HG02759 (cell line): Measurements from ENCODE around the gene SMC1B.
"Not testable (repeated sequence)": the region's sequence is repeated elsewhere in the genome, so short reads cannot be mapped to it uniquely, and the experiment has no call there.

Experiments
- ATAC-seq: cut with Tn5 transposase; IDR thresholded peaks from one replicate; pipeline ENCODE4 v1.9.1; 2021; ENCODE audit warnings: mild to moderate bottlenecking, moderate library complexity; ENCODE audit not compliant: unreplicated experiment

Gene SMC1B, protein sequence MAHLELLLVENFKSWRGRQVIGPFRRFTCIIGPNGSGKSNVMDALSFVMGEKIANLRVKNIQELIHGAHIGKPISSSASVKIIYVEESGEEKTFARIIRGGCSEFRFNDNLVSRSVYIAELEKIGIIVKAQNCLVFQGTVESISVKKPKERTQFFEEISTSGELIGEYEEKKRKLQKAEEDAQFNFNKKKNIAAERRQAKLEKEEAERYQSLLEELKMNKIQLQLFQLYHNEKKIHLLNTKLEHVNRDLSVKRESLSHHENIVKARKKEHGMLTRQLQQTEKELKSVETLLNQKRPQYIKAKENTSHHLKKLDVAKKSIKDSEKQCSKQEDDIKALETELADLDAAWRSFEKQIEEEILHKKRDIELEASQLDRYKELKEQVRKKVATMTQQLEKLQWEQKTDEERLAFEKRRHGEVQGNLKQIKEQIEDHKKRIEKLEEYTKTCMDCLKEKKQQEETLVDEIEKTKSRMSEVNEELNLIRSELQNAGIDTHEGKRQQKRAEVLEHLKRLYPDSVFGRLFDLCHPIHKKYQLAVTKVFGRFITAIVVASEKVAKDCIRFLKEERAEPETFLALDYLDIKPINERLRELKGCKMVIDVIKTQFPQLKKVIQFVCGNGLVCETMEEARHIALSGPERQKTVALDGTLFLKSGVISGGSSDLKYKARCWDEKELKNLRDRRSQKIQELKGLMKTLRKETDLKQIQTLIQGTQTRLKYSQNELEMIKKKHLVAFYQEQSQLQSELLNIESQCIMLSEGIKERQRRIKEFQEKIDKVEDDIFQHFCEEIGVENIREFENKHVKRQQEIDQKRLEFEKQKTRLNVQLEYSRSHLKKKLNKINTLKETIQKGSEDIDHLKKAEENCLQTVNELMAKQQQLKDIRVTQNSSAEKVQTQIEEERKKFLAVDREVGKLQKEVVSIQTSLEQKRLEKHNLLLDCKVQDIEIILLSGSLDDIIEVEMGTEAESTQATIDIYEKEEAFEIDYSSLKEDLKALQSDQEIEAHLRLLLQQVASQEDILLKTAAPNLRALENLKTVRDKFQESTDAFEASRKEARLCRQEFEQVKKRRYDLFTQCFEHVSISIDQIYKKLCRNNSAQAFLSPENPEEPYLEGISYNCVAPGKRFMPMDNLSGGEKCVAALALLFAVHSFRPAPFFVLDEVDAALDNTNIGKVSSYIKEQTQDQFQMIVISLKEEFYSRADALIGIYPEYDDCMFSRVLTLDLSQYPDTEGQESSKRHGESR

DNA sequence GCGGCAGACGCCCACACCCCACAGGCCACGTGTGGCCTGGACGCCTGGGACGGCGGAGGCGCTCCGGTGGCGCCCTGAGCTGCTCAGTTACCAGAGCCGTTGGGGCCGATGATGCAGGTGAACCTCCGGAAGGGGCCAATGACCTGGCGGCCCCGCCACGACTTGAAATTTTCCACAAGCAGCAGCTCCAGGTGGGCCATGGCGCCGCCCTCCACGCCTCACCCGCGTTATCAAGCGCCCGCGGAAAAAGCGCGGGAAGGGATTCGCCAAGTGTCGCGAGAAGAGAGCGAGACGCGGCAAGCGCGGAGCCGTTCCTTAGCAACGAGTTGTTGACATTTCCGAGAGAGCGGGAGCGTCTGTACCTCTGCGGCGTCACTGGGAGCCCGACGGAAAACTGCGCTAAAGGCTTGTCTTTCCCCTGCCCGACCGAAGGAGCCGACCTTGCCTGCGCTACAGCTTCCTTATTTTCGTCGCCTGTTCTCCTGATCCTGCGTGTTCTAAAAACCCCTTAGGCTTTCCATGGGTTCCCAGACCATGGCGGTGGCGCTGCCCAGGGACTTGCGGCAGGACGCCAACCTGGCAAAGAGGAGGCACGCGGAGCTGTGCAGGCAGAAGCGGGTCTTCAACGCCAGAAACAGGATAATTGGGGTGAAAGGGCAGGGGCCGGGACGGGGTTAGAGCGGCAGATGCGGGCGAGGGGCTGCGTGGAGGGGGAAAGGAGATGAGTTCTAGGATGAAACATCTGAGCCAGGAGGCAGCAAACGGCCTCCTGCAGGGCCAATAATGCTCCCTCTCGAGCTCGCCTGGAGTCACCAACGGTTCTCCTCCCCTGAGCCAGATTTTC is at the start of gene SMC1B, which contains the start of gene RIBC2:
Gene SMC1B (minus strand): TSS at position 232 of the 844 bp plus-strand sequence. CDS start 32 bp downstream, at position 200.
Gene RIBC2 (plus strand): TSS at position 326 of the 844 bp plus-strand sequence. CDS start 194 bp downstream, at position 520.
- no peak for ATAC-seq

DNA sequence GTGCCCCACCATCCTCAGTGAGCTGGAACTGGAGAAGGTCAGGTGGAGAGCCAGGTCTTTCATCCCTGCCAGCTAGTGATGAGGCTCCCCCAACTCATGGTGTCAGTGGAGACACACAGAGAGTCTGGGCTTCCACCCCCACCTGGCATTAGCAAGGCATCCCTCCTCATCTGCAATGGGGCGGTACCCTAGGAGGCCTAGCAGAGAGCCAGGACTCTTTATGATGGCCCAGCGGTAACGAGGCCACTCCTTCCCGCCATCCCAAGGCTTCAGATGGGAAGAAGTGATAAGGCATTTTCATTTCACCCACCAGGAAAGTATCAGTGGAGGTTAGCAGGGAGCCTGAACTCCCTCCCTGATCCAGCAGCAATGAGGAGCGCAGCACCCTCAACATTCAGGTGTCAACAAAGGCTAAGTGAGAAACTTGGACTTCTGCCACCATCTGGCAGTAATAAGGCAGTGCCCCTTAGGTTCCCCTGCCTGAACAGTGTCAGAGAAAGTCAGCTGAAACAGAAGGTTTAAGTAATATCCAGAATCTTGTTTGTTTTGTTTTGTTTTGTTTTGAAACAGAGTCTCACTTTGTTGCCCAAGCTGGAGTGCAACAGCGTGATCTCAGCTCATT is 48.7 kb upstream of the SMC1B start:
- ATAC-seq: no peak

DNA sequence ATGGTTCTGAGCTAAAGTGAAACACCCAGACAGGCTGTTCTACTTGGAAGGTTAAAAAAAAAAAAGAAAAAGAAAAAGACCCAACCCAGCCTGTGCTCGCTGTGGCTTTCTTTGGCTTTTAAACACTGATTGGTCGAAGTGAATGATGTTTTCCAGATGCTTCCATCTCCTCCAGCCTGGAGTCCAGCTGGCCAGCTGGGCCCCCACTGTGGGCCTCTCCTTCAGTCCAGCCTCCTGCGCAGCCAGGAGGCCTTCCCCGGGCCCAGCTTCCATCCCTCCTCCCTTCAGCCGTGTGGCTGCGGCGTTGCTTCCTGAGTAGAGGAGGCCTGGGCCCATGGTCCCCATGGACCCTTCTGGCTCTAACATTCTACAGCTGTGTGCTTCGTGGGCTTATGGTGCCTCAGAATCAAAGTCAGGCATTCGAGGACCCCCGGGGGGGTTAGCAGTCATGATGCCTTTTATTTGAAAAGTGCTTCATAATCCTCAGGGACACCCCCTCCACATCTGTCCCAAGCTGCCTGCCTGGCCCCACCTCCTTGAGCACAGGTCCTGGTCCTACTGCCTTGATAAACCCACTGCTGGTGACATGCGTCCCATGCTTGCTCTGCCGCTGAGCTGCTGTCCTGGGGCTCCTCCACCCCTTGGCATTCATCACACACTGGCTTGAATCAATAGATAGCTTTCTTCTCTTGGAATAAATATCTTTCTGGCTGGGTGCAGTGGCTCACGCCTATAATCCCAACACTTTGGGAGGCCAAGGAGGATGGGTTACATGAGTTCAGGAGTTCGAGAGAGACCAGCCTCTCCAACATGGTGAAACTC is 47.1 kb upstream of the SMC1B start:
- ATAC-seq: no peak

DNA sequence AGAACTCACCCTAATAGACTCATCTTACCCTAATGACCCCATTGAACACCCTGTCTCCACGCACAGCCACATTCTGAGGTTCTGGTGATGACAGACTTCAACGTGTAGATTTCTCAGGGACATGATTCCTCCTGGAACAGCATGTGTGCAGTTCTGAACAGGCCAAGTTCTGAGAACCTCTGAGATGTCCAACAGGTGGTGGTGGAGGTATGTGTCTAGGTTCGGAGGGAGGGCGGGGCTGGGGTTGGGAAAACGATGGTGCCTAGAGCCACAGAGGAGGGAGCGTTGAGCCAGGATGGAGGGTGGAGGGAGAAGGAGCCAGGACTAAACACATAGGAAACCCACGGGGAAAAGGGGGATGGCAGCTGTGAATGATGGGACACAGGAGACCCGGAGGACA is 45.8 kb upstream of the SMC1B start:
- ATAC-seq: no peak

DNA sequence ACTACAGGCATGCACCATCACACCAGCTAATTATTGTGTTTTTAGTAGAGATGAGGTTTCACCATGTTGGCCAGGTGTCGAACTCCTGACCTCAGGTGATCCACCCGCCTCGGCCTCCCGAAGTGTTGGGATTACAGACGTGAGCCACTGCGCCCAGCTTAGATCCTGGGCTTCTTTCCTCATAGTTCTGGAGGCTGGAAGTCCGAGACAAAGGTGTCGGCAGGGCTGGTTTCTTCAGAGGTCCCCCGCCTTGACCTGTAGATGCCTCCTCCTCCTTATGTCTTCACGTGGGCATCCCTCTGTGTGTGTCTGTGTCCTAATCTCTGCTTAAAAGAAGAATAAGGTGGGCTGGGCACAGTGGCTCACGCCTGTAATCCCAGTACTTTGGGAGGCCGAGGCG is 45.1 kb upstream of the SMC1B start:
- ATAC-seq: no peak

DNA sequence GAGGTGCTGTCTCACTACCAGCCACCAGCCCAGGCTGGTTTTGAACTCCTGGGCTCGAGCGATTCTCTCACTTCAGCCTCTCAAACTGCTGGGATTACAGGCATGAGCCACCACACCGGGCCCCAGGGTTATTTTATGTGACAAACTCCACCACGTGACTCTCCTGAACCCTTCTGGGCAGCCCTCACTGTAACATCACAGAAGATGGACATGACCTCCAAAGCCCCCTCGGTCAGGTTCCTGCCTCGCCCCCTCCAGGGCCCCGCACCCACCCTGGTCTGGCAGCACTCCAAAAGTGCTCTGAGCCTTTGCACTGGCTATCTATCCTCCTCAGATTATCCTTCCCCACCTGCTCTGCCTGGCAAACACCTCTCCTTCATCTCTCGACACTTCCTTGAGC is 43.4 kb upstream of the SMC1B start:
- ATAC-seq: no peak

DNA sequence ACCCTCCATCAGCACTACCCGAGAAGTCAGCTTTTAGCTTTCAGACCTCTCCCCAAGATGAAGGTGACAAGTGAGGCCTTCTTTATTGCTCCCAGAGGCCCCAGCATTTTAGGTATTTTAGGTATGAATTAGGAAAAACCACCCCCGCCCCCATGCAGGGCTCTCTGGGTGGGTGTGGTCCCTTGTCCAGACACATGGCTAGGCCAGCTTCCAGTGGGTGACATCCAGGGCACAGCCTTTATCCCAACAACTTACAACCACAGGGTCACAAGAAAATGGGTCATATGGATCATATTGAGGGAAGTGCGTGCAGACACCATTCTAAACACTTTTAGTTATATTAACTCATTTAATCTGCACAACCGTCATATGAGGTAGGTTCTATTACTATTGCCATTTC is 42.2 kb upstream of the SMC1B start:
- ATAC-seq: no peak

DNA sequence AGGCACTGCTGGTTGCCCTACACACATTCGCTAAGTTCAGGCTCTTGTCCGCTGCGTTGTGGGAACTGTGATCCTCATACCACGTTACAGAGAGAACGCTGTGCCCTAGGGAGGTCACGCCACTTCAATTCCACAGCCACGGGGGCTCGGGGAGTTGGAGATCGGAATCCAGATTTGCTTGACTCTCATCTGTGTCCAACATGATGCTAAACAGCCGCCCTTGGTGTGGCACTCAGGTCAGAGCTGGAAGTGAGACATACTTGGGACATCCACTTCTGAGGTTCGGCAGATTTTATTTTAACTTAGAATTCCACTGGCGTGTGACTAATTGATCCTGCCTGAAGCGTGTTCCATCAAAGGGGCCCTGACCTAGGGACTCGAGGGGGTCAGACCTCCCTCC is 41.8 kb upstream of the SMC1B start:
- ATAC-seq: no peak

DNA sequence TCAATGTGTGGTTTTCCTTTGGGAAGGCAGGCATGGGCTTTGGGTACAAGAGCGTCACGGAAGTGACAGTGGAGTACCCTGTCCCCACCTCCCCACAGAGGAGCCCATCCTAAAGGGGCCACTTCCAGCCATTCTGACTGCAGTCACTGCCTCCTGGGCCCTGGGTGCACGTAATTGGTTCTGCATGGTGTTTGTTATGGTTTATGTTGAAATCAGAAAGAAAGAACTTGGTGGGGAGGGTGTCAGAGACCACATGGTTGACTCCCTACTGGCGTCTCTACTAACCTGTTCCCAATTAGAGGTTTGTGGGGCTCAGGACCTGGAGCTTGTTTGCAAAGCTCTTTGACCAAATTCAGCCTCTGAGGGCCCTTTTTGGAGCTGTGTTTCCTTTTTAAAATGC is 40.9 kb upstream of the SMC1B start:
- ATAC-seq: no peak

DNA sequence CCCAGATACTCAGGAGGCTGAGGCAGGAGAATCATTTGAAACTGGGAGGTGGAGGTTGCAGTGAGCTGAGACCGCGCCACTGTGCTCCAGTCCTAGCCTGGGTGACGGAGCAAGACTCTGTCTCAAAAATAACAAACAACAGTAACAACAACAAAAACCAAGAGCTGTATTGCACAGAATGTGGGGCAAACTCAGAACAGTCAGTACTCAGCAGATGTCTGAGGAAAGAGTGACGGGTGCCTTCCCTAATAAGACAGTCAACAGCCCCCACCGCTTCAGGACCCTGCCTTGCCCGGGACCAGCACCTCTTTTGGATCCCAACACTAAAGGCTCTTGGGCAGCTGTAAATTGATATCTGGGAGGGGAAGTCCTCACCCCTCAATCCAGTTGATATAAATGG is 40.4 kb upstream of the SMC1B start:
- no peak for ATAC-seq

DNA sequence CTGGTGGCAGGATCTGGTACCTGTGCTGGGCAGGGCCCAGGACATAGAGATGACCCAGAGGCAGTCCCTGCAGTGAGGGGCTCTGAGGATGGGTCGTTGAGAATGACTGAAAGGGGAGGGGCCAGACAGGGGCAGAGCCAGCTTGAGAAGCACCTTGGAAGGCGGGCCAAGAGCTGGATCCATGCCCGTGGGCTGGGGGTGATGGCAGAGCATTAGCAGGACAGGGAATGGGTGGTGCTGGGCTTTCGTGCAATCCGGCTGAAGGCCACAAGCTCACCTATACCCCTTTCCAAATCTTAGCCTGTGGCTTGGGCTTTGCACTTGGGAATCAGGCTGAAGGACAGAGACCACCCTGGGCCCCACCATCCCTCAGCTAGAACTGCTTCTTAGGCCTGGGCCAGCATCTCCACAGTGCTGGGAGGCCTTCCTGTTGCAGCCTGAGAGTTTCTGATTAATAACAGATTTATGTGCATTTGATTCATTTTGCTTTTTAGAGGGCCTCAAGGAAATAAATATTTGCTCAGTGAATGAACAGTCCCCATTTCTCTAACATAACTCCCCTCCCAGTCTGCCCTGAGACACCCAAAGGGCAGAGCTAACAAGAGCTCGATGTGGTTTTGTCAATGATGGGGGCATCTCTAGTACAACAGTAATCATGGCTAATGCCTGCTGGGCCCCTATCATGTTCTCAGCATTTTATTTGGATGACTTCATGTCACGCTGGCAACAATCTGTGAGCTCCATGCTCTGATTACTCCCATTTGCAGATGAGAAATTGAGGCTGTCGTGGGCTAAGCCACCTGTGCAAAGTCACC is 39.4 kb upstream of the SMC1B start:
- no peak for ATAC-seq

DNA sequence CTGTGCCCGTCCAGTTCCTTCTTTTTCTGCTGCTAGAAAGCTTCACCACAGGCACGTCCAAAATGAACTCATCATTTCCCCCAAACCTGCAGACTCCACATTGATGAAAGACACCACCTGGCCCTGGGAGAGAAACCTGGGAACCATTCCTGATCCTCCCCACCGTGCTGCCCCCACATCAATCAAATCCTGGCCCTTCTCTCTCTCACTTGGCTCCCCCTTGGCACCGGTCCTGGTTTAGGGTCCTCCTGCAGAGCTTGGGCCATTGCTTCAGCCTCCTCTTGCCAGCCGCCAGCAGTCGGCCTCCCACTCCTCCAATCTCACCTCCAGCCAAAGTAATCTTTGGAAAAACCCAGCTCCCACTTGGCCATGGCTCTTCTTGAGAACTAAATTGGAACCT is 38.6 kb upstream of the SMC1B start:
- no peak for ATAC-seq

DNA sequence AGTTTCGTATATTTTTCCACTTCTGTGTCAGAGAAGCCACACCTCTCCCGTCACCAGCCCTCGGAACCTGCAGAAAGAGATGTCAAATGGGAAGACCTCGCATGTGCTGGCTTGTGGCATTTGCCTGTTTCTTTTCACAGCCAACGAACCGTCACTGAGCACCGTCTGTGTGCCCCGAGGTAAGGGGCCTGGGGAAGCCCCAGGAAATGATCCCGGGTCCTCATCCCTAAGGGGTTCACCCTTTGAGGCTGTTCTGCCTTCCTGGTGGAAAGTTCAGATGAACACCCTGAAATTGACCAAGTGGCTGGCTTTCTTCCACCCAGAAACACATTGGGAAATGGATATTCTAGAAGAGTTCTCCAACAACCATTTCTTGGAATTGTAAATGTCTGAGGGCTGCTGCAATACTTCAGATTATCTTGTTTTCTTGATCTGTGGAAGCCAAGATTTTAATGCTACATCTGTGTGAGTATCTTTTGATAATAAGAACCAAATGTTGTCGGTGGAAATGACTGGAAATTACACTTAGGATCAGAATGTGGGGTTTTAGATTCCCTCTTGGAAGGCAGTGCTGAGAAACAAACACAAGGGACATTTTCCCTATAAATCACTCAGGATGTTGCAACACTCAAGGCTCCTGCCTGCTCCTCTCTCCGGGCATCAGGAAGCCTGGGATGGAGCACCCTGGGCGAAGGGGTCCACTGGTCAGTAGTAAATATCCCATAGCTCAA is 37.7 kb upstream of the SMC1B start:
- ATAC-seq: no peak

DNA sequence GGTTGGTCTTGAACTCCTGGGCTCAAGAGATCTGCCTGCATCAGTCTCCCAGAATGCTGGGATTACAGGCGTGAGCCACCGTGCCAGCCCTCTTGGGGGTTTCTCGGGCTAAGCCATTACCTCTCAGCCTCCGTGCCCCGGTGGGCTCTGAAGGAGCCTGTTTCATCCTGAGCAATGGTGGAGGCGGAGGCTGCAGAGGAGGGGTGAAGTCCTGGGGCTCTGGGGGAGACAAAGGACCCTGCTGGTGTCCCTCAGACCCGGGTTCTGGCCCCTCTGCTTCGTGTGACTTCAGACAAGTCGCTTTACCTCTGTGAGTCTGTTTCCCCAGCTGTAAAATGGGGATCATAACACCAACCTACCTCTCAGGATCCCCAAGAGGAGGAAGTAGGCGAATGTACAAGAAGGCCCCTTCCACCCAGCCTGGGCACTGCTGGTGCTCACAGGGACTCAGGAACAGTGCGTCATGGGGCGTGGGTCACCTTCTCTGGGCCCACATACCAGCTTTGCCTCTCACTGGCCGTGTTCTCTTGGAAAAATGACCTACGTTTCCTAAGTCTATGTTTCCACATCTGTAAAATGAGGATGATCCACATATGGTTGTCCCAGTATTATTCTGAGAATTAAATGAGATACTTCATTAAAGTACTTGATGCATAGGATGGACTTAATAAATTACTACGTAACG is 36.8 kb upstream of the SMC1B start:
- ATAC-seq: no peak

DNA sequence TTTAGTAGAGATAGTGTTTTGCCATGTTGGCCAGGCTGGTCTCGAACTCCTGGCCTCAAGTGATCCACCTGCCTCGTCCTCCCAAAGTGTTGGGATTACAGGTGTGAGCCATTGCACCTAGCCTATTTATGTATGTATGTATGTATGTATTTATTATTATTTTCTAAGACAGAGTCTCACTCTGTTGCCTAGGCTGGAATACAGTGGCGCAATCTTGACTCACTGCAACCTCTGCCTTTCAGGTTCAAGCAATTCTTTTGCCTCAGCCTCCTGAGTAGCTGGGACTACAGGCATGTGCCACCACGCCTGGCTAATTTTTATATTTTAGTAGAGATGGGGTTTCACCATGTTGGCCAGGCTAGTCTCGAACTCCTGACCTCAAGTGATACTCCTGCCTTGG is 36.0 kb upstream of the SMC1B start:
- ATAC-seq: not testable (repeated sequence)

DNA sequence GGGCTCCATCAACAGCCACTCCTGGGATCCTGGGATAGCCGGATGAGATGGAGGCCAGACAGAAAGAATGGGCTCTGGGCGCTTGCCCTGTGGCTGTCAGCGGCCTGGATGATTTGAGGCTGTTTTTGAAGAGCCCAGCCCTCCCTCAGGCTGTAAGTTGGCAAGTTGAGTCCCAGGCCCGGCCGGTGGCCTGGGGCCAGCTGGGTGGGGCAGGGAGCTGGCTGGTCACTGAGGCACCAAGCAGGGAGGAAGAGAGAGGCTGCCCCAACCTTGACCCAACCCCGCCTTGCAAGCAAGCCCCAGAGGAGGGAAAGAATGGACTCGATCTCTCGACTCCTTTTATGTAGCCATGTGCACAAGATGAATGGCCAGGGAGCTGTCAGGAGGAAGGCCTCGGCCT is 35.0 kb upstream of the SMC1B start:
- no peak for ATAC-seq

DNA sequence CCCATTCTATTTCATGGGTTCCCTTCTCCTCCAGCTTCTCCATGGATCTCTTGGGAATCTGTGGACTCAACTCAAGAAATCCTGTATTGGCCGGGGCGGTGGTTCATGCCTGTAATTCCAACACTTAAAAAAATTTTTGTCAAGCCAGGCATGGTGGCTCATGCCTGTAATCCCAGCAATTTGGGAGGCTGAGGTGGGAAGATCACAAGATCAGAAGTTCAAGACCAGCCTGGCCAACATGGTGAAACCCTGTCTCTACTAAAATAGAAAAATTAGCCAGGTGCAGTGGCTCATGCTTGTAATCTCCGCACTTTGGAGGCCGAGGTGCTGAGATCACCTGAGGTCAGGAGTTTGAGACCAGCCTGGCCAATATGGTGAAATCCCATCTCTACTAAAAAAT is 34.2 kb upstream of the SMC1B start:
- not testable (repeated sequence) for ATAC-seq
